ENCODE measurements around the gene AGAP1.

DNA sequence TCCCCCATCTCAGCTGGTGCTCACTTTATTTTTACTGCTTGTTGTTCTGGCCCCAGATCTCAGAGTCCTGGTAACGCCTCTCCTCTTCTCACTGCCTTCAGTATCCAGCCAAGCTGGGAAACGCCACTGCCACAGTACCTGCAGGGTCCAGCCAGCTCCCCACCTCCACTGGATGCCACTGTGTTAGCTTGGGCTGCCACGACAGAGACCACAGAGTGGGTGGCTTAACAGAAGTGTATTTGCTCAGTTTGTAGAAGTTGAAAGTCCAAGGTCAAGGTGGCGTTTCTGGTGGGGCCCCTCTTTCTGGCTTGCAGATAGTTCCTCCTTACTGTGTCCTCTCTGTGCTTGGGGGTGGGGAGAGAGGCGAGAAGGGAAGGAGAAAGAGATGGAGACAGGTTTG, 107.1 kb downstream of the AGAP1 start:
- TF ChIP-seq, protein P1, sequence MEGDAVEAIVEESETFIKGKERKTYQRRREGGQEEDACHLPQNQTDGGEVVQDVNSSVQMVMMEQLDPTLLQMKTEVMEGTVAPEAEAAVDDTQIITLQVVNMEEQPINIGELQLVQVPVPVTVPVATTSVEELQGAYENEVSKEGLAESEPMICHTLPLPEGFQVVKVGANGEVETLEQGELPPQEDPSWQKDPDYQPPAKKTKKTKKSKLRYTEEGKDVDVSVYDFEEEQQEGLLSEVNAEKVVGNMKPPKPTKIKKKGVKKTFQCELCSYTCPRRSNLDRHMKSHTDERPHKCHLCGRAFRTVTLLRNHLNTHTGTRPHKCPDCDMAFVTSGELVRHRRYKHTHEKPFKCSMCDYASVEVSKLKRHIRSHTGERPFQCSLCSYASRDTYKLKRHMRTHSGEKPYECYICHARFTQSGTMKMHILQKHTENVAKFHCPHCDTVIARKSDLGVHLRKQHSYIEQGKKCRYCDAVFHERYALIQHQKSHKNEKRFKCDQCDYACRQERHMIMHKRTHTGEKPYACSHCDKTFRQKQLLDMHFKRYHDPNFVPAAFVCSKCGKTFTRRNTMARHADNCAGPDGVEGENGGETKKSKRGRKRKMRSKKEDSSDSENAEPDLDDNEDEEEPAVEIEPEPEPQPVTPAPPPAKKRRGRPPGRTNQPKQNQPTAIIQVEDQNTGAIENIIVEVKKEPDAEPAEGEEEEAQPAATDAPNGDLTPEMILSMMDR (IDR thresholded peaks at IDR 0.05): no peak
- TF ChIP-seq POLR2A (IDR thresholded peaks at IDR 0.05): no peak

All from thyroid gland (tissue), 4 donors.